GM12878 (cell line): ENCODE measurements around the gene MPZL3. TPM values are rescaled to one million over a fixed set of nuclear protein-coding genes. Genes with fewer than 3 reads are reported as not detected.

Experiments
- BACH1 ChIP-seq: fragments of 450-650 bp; IDR thresholded peaks from 2 replicates; pipeline ENCODE4 v1.6.1; 2017; ENCODE audit warnings: mild to moderate bottlenecking, borderline replicate concordance
- FOXK2 ChIP-seq: fragments of 450-650 bp; IDR thresholded peaks from 2 replicates; pipeline ENCODE4 v1.6.1; 2017; ENCODE audit warnings: mild to moderate bottlenecking, moderate library complexity
- FOXM1 ChIP-seq: IDR thresholded peaks from 2 replicates; pipeline ENCODE4 v1.6.1; 2012; ENCODE audit warnings: low read depth, mild to moderate bottlenecking, inconsistent platforms, low read length, moderate library complexity
- IKZF1 ChIP-seq: fragments of 450-650 bp; conservative IDR thresholded peaks from 2 replicates; pipeline ENCODE4 v1.6.1; 2017; ENCODE audit warnings: antibody characterized with exemption, mild to moderate bottlenecking
- IRF5 ChIP-seq: fragments of 450-650 bp; IDR thresholded peaks from 2 replicates; pipeline ENCODE4 v1.6.1; 2017; ENCODE audit warnings: borderline replicate concordance
- MEF2A ChIP-seq: IDR thresholded peaks from 2 replicates; pipeline ENCODE4 v1.6.1; 2011; ENCODE audit warnings: low read depth, mild to moderate bottlenecking, low read length, moderate library complexity; ENCODE audit not compliant: insufficient read depth
- MTA2 ChIP-seq: fragments of 450-650 bp; IDR thresholded peaks from 2 replicates; pipeline ENCODE4 v1.6.1; 2016; ENCODE audit warnings: low read depth, mild to moderate bottlenecking, moderate library complexity
- MYB ChIP-seq: fragments of 150-350 bp; IDR thresholded peaks from 2 replicates; pipeline ENCODE4 v1.6.1; 2014; ENCODE audit warnings: mild to moderate bottlenecking, low read depth, low read length, borderline replicate concordance
- NFXL1 ChIP-seq: fragments of 450-650 bp; IDR thresholded peaks from 2 replicates; pipeline ENCODE4 v1.6.1; 2017; ENCODE audit warnings: antibody characterized with exemption, mild to moderate bottlenecking, borderline replicate concordance
- NR2F1 ChIP-seq: fragments of 450-650 bp; conservative IDR thresholded peaks from 2 replicates; pipeline ENCODE4 v1.6.1; 2017; ENCODE audit warnings: mild to moderate bottlenecking
- PML ChIP-seq: IDR thresholded peaks from 2 replicates; pipeline ENCODE4 v1.6.1; 2012; ENCODE audit warnings: low read length, inconsistent platforms
- RAD51 ChIP-seq: fragments of 450-650 bp; IDR thresholded peaks from 2 replicates; pipeline ENCODE4 v1.6.1; 2016; ENCODE audit warnings: moderate library complexity, mild to moderate bottlenecking, inconsistent platforms
- RB1 ChIP-seq: fragments of 450-650 bp; formaldehyde crosslinking; IDR thresholded peaks from 2 replicates; pipeline ENCODE4 v1.6.1; 2017; ENCODE audit warnings: mild to moderate bottlenecking, borderline replicate concordance
- RCOR1 ChIP-seq: conservative IDR thresholded peaks from 2 replicates; pipeline ENCODE4 v1.6.1; 2012; ENCODE audit warnings: low read depth, low read length, improper control_type of control experiment
- RELB ChIP-seq: fragments of 450-650 bp; IDR thresholded peaks from 2 replicates; pipeline ENCODE4 v1.6.1; 2017; ENCODE audit warnings: low read depth, mild to moderate bottlenecking, moderate library complexity
- SMAD5 ChIP-seq: IDR thresholded peaks from 2 replicates; pipeline ENCODE4 v1.6.1; 2016; ENCODE audit warnings: antibody characterized with exemption, low read depth
- TARDBP ChIP-seq: IDR thresholded peaks from 2 replicates; pipeline ENCODE4 v1.6.1; 2016; ENCODE audit warnings: borderline replicate concordance
- TBL1XR1 ChIP-seq: IDR thresholded peaks from 2 replicates; pipeline ENCODE4 v1.6.1; 2012; ENCODE audit warnings: low read depth, low read length, improper control_type of control experiment
- ZNF384 ChIP-seq: IDR thresholded peaks from 2 replicates; pipeline ENCODE4 v1.6.1; 2012; ENCODE audit warnings: low read depth, mild to moderate bottlenecking, low read length, improper control_type of control experiment, borderline replicate concordance
- ZNF687 ChIP-seq: fragments of 450-650 bp; IDR thresholded peaks from 2 replicates; pipeline ENCODE4 v1.6.1; 2017; ENCODE audit warnings: mild to moderate bottlenecking, moderate library complexity
- polyA plus RNA-seq, 11 experiments: library from polyadenylated mRNA; depleted of rRNA in 4 of 11; unstranded in 6 of 11; stranded (reverse) in 5 of 11; fragments of >200 nt; fragmentation: Nextera tagmentation in 4 of 11; fragmentation: Illumina TruSeq in 1 of 11; extraction: Ambion mirVana in 4 of 11; extraction: Trizol in 1 of 11; gene quantifications; 1 replicate in 1 of 11; 2 replicates in 10 of 11; pipeline versions ENCODE4 v1.2.1 to v1.2.3, GENCODE V29; 2011 to 2016; ENCODE audit warnings: inconsistent platforms in 2 of 11, missing spikeins in 2 of 11, low read depth in 1 of 11
- total RNA-seq, 4 experiments: library from RNA; depleted of rRNA in 3 of 4; stranded (reverse); fragments of >200 nt in 3 of 4; fragmentation: Illumina TruSeq in 1 of 4; extraction: Trizol in 1 of 4; gene quantifications; 2 replicates each; pipeline versions ENCODE4 v1.2.1 to v1.2.3, GENCODE V29; 2013 to 2021

Gene MPZL3
- total and polyA plus RNA-seq, 10 of the 15 experiments (the other 5 are each of a cell fraction or from before 2014, with no cell fraction given): 2.1 to 7.5 (median 6.2) TPM

DNA sequence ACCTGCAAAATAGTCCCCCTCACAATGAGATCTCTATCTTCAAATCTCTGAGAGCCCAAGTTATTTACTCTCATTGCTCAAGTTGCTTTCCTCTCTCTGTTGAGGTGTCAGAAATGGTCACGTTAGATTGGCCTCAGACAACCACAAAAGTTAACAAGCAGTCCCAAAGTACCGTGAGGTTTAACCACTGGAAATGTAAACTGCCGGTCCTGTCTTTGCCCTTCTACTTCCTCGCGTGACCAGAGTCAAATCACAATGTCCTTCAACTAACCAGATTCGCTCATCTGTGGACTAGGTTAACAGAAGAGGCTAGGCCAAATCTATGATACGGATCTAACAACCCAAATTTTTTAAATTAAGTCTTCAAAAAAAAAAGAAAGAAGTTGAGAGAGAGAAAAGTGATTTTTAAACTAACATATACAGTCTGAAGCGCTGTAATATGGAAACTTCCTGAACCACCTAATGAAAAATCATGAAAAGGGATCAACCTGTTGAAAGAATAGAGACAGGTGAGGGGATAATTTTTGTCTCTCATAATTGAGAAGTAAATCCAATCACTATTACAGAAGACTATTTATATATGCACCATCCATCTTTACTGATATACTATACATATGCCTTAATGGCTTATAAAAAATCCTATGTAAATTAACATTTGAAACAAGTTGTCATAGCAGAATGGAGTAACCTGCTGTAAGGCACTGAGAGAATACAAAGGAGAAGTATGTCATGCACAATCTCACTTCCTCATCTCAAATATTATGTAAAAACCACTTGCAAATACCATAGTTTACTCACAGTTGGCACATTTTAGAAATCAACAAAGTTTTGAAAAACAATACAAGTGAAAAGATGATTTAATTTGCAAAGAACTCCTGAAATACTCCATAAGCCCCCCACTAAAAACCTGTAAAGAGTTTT is 24.0 kb downstream of the MPZL3 start (continued):
- TF ChIP-seq IRF5: no peak; the same call in 1 of the 2 replicates
- 0 out of 2 replicates have a peak, but pooled peaks have one; percentile 60 for TF ChIP-seq NFXL1
- TF ChIP-seq PML: 0 out of 2 replicates have a peak, but pooled peaks have one; percentile 23
- peak; percentile 35; the same call in 1 of the 2 replicates for TF ChIP-seq ZNF384
- peak; percentile 87; the same call in 1 of the 2 replicates for TF ChIP-seq BACH1
- TF ChIP-seq MEF2A: 0 out of 2 replicates have a peak, but pooled peaks have one; percentile 44
- TF ChIP-seq SMAD5: no peak
- 0 out of 2 replicates have a peak, but pooled peaks have one; percentile 40 for TF ChIP-seq FOXK2
- peak; percentile 84 for TF ChIP-seq IKZF1
- peak; percentile 79; the same call in 1 of the 2 replicates for TF ChIP-seq RCOR1
- peak; percentile 91 for TF ChIP-seq NR2F1
- TF ChIP-seq TARDBP: no peak
- TF ChIP-seq MYB: peak; percentile 62; the same call in 1 of the 2 replicates
- no peak for TF ChIP-seq RB1
- peak; percentile 65 for TF ChIP-seq RAD51
- TF ChIP-seq RELB: peak; percentile 69; the same call in 1 of the 2 replicates
- TF ChIP-seq ZNF687: peak; percentile 59; the same call in 1 of the 2 replicates
- TF ChIP-seq TBL1XR1: peak; percentile 94
- TF ChIP-seq MTA2: peak; percentile 93
- peak; percentile 59; the same call in 1 of the 2 replicates for TF ChIP-seq FOXM1
